Islet of Langerhans (tissue), 1 donor: ENCODE measurements around the gene COMMD10.

Source experiments
- FAIRE-seq: peaks from one replicate; lab custom pipeline; 2011; peaks lifted over from hg19 to GRCh38; lab: Jason Lieb, UNC

COMMD10 gene

GRCh38 chr5:116216246-116216645 lies 131.4 kb downstream of the COMMD10 start:
- FAIRE-seq, result peak; percentile 41

GRCh38 chr5:116225281-116225922 lies 140.6 kb downstream of the COMMD10 start:
- FAIRE-seq, result no peak

GRCh38 chr5:116229131-116229689 lies 144.4 kb downstream of the COMMD10 start:
- no peak for FAIRE-seq

DNA sequence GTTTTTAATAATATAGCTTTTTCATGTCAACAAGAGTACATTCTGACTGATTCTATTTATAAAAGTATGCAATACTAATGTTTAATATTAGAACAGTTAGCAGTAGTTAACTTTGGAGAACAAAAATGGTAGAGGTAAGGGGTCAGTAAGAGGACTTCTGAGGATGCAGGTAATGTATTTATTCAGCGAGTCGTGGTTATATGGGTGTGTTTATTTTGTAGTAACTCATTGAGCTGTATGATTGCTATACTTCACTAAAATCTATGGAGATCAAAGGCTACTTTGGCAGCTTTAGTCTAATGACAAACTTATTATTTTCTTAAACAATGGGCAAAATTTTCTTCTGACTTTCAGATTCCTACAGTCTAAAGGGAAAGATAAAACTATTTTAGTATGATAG lies 146.5 kb downstream of the COMMD10 start:
- FAIRE-seq, result no peak

GRCh38 chr5:116234681-116235080 lies 149.9 kb downstream of the COMMD10 start:
- FAIRE-seq, result no peak

- FAIRE-seq, result no peak
These were observed 153.2 kb downstream of the COMMD10 start for GRCh38 chr5:116237917-116238500.

GRCh38 chr5:116242343-116242742 lies 157.5 kb downstream of the COMMD10 start:
- FAIRE-seq, result no peak

GRCh38 chr5:116248432-116248831 lies 163.6 kb downstream of the COMMD10 start:
- FAIRE-seq, result no peak

GRCh38 chr5:116249648-116250047 lies 164.8 kb downstream of the COMMD10 start:
- FAIRE-seq, result peak; percentile 72

DNA sequence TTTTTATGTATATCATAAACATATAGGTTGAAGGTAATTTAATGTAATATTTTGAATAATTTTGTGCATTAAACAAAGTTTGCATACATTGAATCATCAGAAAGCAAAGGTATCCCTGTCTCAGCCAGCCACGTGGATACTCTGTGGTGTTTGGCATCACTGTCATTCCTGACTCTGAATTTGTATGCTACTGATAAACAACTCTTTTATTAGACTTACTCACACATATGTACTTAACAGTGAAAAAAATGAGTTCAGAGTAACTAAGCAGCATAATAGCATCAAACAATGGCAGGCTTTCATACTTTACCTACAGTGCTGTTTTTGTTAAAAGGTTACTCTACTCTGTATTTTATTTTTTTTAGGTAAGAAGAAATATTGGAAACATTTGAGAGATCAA lies 171.9 kb downstream of the COMMD10 start:
- FAIRE-seq, result no peak

DNA sequence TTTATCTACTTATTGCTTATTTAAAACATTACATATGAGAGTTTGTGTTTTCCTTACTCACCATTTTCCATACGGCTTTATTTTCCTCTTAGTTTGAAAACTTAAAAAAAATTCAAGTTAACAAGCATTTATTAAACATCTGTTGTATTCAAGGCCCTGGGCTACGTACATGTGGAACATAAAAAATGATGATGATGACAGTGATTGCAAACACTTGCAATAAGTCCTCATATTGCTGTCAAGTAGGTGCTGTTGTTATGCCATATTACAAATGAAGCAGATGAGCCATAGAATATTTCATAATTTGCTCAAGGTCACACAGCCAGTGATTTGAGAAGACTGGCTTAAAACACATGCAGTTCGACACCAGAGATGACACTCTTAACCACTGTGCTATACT lies 180.6 kb downstream of the COMMD10 start:
- no peak for FAIRE-seq

GRCh38 chr5:116271446-116272025 lies 186.7 kb downstream of the COMMD10 start:
- FAIRE-seq, result no peak

GRCh38 chr5:116272281-116272941 lies 187.6 kb downstream of the COMMD10 start:
- FAIRE-seq, result no peak

- FAIRE-seq, result peak; percentile 72
These were observed 188.8 kb downstream of the COMMD10 start for GRCh38 chr5:116273448-116274242.

DNA sequence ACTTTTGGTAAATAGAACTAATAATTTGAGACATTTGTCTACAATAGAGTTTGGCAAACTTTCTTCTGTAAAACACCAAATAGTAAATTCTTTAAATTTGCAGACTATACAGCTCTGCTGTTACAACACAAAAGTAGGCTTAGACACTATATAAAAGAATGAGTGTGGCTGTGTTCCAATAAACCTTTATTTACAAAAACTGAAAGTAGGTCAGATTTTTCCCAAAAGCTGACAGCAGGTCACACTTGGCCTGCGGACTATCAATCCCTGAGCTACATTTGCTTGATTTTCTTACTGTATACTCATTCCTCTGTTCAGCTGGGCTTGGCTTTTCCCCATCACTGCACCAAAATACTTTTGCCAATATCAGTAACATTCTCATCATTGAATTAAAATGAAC lies 189.4 kb downstream of the COMMD10 start:
- FAIRE-seq, result no peak

- no peak for FAIRE-seq
These were observed 190.5 kb downstream of the COMMD10 start for GRCh38 chr5:116275282-116275681.

DNA sequence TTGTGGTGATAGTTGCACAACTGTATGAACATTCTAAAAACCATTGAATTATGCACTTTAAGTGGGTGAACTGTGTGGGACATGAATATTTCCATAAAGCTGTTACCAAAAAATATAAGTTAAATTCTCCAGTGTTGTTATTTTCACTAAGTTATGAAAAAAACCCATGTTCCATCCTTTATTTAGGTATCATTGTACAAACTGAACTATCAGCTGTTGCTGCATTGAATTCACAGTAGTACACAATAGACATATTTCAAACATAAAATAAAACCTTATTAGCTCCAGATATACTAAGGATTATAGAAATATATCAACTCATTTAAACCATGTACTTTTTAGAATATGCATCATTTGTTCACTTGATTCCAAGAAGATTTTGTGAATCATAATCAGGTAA lies 192.1 kb downstream of the COMMD10 start:
- no peak for FAIRE-seq

DNA sequence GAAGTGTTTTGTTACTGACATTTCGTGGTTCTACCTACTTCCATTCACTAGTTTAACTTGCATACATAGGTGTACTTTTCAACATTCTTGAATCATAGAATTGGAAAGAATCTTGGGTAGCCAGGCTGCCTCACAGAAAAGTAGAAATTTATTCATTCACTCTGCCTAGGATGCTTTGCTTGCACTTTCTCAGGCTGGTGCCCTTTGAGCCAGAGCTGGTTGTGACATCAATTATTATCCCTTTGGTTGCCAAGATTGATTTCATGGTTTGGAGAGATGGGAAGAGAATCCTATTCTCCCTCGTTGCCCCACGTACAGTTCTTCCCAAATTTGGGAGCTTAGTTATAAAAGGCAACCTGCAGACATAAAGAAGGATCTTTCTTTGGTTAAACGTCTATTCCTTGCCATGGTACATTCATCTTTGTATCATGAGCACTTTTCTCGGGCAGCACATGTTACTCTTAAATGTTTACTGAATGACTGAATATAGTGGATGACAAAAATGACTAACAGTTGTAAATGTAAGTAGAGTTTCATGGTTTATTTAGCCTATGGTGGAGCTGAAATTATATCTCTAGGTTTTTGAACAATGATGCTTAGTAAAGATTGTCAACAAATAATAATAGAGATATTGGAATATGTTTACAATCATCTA lies 195.5 kb downstream of the COMMD10 start:
- no peak for FAIRE-seq

DNA sequence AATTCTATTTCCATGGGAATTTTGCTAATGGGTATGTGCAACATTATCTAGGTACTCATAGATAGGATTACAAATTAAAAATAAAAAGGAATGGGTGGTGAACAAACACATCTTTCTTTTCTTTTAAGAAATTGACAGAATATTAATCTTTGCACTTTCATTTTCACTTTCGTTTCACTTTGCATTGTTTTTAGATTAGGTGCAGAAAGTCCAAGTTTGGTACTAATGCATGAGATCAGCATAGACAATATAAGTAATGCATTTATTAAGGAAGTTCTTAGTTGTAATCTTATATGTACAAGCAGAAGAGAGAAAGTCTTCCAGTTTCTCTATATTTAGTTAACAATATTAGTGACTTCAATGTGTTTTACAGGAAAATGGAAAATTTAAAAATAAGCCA lies 196.5 kb downstream of the COMMD10 start:
- no peak for FAIRE-seq

- FAIRE-seq, result no peak
These were observed 203.7 kb downstream of the COMMD10 start for GRCh38 chr5:116288524-116288923.

DNA sequence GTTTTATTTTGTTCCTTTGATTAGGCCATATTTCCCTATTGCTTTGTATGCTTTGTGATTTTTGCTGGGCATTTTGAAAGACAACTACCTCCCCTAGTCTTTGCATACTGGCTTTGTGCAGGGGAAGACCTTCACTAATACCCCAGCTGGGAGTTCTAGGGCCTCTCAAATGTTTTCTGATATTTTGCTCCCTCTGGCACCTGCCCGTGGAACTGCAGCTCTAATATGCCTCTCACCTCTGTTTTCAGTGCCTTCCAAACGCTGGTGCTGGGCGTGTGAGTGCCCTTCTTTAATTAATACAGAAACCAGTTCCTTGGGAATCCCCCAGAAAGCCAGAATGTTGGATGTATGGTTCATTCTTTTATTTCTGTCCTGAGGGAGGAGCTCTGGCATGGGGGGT lies 204.5 kb downstream of the COMMD10 start:
- no peak for FAIRE-seq

DNA sequence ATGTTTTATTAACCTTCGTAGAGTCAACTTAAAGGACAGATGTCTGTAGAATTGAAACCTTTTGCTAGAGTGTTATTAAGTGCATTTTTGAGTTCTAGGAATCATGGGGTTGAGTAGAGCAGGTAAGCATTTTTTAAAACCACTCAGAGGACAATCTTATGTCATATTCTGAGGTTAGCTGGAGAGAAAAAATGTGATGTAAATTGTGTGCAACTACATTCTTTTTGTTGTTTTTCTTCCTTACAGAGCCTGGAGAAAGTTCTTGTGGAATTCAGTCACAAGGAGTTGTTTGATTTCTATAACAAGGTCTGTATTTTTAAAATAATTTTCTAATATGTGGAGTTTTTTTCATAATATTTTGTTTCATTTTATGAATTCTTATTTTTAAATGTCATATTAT lies 206.4 kb downstream of the COMMD10 start:
- no peak for FAIRE-seq
